LHCN-M2 (cell line): Measurements from ENCODE around the gene ZDHHC24. TPM values are rescaled to one million over a fixed set of nuclear protein-coding genes. Genes with fewer than 3 reads are reported as not detected.

Experiments used
- DNase-seq: peaks from one replicate; pipeline ENCODE4 v3.0.0-alpha.2; 2012; ENCODE audit warnings: low read depth
- total RNA-seq: library from RNA; depleted of rRNA; stranded (reverse); fragments of >200 nt; gene quantifications from 2 replicates; pipeline ENCODE4 v1.2.3, GENCODE V29; 2014; rRNA removed

Gene ZDHHC24
- total RNA-seq, 1 experiment from 2014 or later = 20.1 TPM

DNA sequence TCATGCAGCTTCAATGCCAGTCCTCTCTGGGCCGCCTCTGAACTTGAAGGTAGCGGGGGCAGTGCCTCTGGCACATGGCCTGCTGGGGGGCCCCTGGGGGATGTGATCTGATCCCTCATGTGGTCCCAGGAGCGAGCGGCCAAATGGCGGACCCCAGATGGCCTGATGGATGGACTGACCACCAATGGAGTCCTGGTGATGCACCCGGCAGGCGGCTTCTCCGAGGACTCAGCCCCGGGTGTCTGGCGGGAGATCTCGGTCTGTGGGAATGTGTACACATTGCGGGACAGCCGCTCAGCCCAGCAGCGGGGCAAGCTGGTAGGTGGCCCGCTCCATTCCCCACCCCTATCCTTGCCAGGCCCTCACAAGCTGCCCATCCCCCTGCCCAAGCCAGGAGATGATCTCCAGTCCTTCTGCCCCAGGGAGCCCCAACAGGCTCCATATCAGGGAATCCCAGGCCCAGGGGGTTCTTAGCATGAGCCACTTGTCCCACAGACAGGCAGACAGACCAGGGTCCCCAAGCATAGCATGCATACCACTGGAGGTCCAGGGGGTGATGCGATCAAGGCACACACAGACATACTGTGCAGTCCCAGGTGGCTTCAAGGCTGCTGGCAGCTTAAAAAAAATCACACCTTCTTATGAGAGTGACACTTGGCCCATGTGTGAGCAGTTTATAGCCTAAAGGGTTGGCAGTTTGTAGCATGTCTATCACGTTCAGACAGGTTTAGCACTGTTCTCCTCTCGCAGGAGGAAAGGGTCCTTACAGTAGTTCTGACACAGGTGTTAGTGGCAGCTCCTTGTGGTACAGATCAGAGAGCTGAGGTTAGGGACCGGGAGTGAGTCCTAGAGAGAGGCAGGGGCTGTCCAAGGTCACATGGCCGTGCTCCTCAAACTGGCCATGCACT lies 72.0 kb downstream of the ZDHHC24 start:
- DNase-seq = no peak

DNA sequence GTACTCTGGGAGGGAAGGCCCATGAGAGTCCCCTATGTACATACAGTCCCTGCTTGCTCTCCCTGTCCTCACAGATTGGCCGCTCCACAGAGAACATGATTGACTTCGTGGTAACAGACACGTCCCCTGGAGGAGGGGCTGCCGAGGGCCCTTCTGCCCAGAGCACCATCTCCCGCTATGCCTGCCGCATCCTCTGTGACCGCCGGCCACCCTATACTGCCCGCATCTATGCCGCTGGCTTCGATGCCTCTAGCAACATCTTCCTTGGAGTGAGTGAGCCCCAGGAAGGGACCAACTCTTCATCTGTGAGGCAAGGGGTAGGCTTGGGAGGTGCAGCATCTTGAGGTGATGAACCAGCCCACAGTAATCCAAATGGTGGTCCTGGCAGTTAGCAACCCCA lies 72.7 kb downstream of the ZDHHC24 start:
- no peak for DNase-seq

DNA sequence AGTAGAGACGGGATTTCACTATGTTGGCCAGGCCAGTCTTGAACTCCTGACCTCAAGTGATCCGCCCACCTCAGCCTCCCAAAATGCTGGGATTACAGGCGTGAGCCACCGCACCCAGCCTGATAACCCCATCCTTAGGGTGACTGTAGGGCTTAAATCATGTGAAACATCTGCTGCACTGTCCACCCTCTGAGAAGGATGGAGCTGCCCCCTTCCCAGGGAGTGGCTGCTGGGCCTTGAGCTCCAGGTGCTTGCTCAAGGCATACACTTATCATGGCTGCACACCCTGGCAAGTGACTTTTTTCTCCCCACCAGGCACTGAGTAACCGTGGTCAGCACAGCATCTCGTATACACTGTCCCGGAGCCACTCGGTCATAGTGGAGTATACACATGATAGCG lies 73.8 kb downstream of the ZDHHC24 start:
- no peak for DNase-seq

DNA sequence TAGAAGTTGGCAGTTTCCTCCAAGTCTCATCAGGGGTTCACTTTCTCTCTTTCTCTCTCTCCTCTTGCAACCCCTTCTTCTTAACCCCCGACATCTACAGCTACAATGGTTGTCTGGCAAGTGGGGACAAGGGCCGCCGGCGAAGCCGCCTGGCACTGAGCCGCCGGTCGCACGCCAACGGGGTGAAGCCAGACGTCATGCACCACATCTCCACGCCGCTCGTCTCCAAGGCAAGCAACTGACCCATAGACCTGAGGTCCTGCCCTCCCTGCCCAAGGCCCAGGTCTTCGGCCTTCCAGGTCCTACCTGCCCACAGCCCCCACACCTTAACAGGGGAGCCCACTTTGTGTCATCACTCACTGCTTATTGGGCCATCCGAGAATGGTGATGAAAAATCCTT lies 74.7 kb downstream of the ZDHHC24 start:
- DNase-seq = no peak

Other genes starting within 250 kb of the ZDHHC24 start
- 0.06 TPM in 1 of 2 replicates, not detected in the other for gene CD248, start 229.0 kb downstream of the ZDHHC24 start, total RNA-seq
- 82.1 and 97.9 TPM in 2 replicates for gene RIN1, start 209.6 kb downstream of the ZDHHC24 start, total RNA-seq
- 102 and 107 TPM in 2 replicates for gene BRMS1, start 200.9 kb downstream of the ZDHHC24 start, total RNA-seq
- 50.9 and 51.0 TPM in 2 replicates for gene B4GAT1, start 198.4 kb downstream of the ZDHHC24 start, total RNA-seq
- not detected in 2 replicates for gene SLC29A2, start 174.3 kb downstream of the ZDHHC24 start, total RNA-seq
- gene NPAS4, start 125.0 kb downstream of the ZDHHC24 start, total RNA-seq = 0.13 TPM in 1 of 2 replicates, not detected in the other
- gene MRPL11, start 107.2 kb downstream of the ZDHHC24 start, total RNA-seq = 49.9 and 57.8 TPM in 2 replicates
- gene PELI3, start 79.1 kb downstream of the ZDHHC24 start, total RNA-seq = 6.5 and 7.2 TPM in 2 replicates
- 66.8 and 71.2 TPM in 2 replicates for gene DPP3, start 65.6 kb downstream of the ZDHHC24 start, total RNA-seq
- gene BBS1, start 35.4 kb downstream of the ZDHHC24 start, total RNA-seq = 19.0 and 26.2 TPM in 2 replicates
- gene ACTN3, start 855 bp upstream of the ZDHHC24 start, total RNA-seq = not detected in 2 replicates
- 25.1 and 28.9 TPM in 2 replicates for gene CTSF, start 22.6 kb upstream of the ZDHHC24 start, total RNA-seq
- gene CCDC87, start 47.0 kb upstream of the ZDHHC24 start, total RNA-seq = 0.34 and 0.51 TPM in 2 replicates
- 20.3 and 22.5 TPM in 2 replicates for gene CCS, start 47.1 kb upstream of the ZDHHC24 start, total RNA-seq
- 50.0 and 58.7 TPM in 2 replicates for gene RBM14, start 70.6 kb upstream of the ZDHHC24 start, total RNA-seq
- 86.4 and 87.6 TPM in 2 replicates for gene RBM4, start 92.7 kb upstream of the ZDHHC24 start, total RNA-seq
- gene RBM4B, start 131.8 kb upstream of the ZDHHC24 start, total RNA-seq = 23.5 and 33.2 TPM in 2 replicates
- 0.06 and 0.57 TPM in 2 replicates for gene SPTBN2, start 183.2 kb upstream of the ZDHHC24 start, total RNA-seq